Sigmoid colon (tissue), 4 donors: ENCODE data around the gene NLGN4X.

Source experiments
- CTCF ChIP-seq, 4 experiments: fragments of 450-650 bp in 3 of 4; fragments of 200-600 bp in 1 of 4; IDR thresholded peaks; one replicate each; pipeline ENCODE4 v1.5.1; 2016 to 2019; ENCODE audit warnings: antibody characterized with exemption in 4 of 4, mild to moderate bottlenecking in 3 of 4, moderate library complexity in 2 of 4
- POLR2A ChIP-seq, 2 donors: fragments of 450-650 bp; IDR thresholded peaks; one replicate each; pipeline ENCODE4 v1.6.1; 2016; ENCODE audit warnings: antibody characterized with exemption in 2 of 2, mild to moderate bottlenecking in 2 of 2, moderate library complexity in 2 of 2
- POLR2AphosphoS5 ChIP-seq, 4 donors: sonication (generic); formaldehyde crosslinking; IDR thresholded peaks; one replicate each; pipeline ENCODE4 v1.6.1; 2017; ENCODE audit warnings: antibody characterized with exemption in 4 of 4

- TF ChIP-seq CTCF (IDR thresholded peaks at IDR 0.05): no peak
- TF ChIP-seq POLR2A (IDR thresholded peaks at IDR 0.05): no peak
- no peak for TF ChIP-seq POLR2AphosphoS5 (IDR thresholded peaks at IDR 0.05)
These were observed 216.3 kb downstream of the NLGN4X start for GRCh38 chrX:6012357-6012756.
